Immature natural killer cell (primary cell): ENCODE data around the gene PDCL2. TPM values are rescaled to one million over a fixed set of nuclear protein-coding genes. Genes with fewer than 3 reads are reported as not detected.
"Not testable (repeated sequence)": the region's sequence is repeated elsewhere in the genome, so short reads cannot be mapped to it uniquely, and the experiment has no call there.

ENCODE experiments used
- DNase-seq, 3 donors: peaks; one replicate each; pipeline ENCODE4 v3.0.0; 2022; ENCODE audit warnings: mixed read lengths in 1 of 3
- H3K27ac Mint-ChIP-seq, 6 donors: one replicate each; pipeline ENCODE4 v1.8.0; 2020; ENCODE audit warnings: mixed read lengths in 6 of 6, mild to moderate bottlenecking in 5 of 6, inconsistent platforms in 4 of 6, moderate library complexity in 3 of 6
- H3K27me3 Mint-ChIP-seq, 3 donors: one replicate each; pipeline ENCODE4 v1.8.0; 2020 to 2021; ENCODE audit warnings: low read depth in 3 of 3, mild to moderate bottlenecking in 3 of 3, mixed read lengths in 3 of 3, moderate library complexity in 3 of 3, inconsistent platforms in 1 of 3
- H3K36me3 Mint-ChIP-seq, 3 donors: one replicate each; pipeline ENCODE4 v1.8.0; 2020; ENCODE audit warnings: mixed read lengths in 3 of 3, inconsistent platforms in 2 of 3, mild to moderate bottlenecking in 2 of 3
- H3K4me1 Mint-ChIP-seq, 2 donors: one replicate each; pipeline ENCODE4 v1.8.0; 2020; ENCODE audit warnings: inconsistent platforms in 2 of 2, mild to moderate bottlenecking in 2 of 2, mixed read lengths in 2 of 2, moderate library complexity in 1 of 2
- H3K4me3 Mint-ChIP-seq, 5 donors: one replicate each; pipeline ENCODE4 v1.8.0; 2020; ENCODE audit warnings: mild to moderate bottlenecking in 5 of 5, mixed read lengths in 5 of 5, inconsistent platforms in 3 of 5, moderate library complexity in 3 of 5
- H3K9me3 Mint-ChIP-seq, 6 donors: one replicate each; pipeline ENCODE4 v1.8.0; 2020; ENCODE audit warnings: mild to moderate bottlenecking in 6 of 6, mixed read lengths in 6 of 6, inconsistent platforms in 4 of 6, moderate library complexity in 3 of 6
- polyA plus RNA-seq, 3 donors: library from polyadenylated mRNA; unstranded; fragments of 300-500 nt; fragmentation: Illumina TruSeq; gene quantifications; one replicate each; pipeline ENCODE4 v1.2.3, GENCODE V29; 2021

The PDCL2 gene
- polyA plus RNA-seq, 3 donors from 2014 or later = not detected

- H3K9me3 Mint-ChIP-seq = no peaks in the 10 kb centered on the region
These were observed 20.3 kb upstream of the PDCL2 start for GRCh38 chr4:55612341-55612740.

GRCh38 chr4:55611358-55612059, 19.5 kb upstream of the PDCL2 start:
- Mint-ChIP-seq H3K4me1 (peaks cover 0 to 8% of the 10 kb centered on the region in 2 donors), H3K4me3 (no peak overlapping the region), H3K27me3 (peaks cover 0 to 4% (median 2%) of the 10 kb centered on the region in 3 donors), H3K27ac (no peak overlapping the region), H3K36me3 (no peaks in the 10 kb centered on the region), H3K9me3 (no peaks in the 10 kb centered on the region)
- no peak for DNase-seq

More at GRCh38 chr4:55612341-55612740, 20.3 kb upstream of the PDCL2 start:
- Mint-ChIP-seq H3K36me3 (no peaks in the 10 kb centered on the region), H3K4me1 (peaks cover 0 to 8% of the 10 kb centered on the region in 2 donors), H3K27me3 (peaks cover 2 to 4% (median 2%) of the 10 kb centered on the region in 3 donors), H3K27ac (no peak overlapping the region), H3K4me3 (no peak overlapping the region)
- no peak for DNase-seq

GRCh38 chr4:55610381-55610780, 18.3 kb upstream of the PDCL2 start:
- Mint-ChIP-seq H3K36me3 (no peaks in the 10 kb centered on the region), H3K27ac (no peak overlapping the region), H3K27me3 (peaks cover 0 to 4% (median 2%) of the 10 kb centered on the region in 3 donors), H3K4me1 (peaks cover 0 to 8% of the 10 kb centered on the region in 2 donors), H3K4me3 (no peak overlapping the region), H3K9me3 (no peaks in the 10 kb centered on the region)
- DNase-seq = no peak

GRCh38 chr4:55609393-55609866, 17.4 kb upstream of the PDCL2 start:
- no peak for DNase-seq
- Mint-ChIP-seq H3K27ac (no peak overlapping the region), H3K4me1 (peaks cover 0 to 8% of the 10 kb centered on the region in 2 donors), H3K4me3 (no peak overlapping the region), H3K36me3 (no peaks in the 10 kb centered on the region), H3K9me3 (no peaks in the 10 kb centered on the region), H3K27me3 (peaks cover 2 to 4% (median 2%) of the 10 kb centered on the region in 3 donors)

- DNase-seq = no peak
- H3K27me3 Mint-ChIP-seq = peaks cover under 1 to 4% (median 2%) of the 10 kb centered on the region in 3 donors
- H3K27ac Mint-ChIP-seq = no peak overlapping the region
- peaks cover 0 to 8% of the 10 kb centered on the region in 2 donors for H3K4me1 Mint-ChIP-seq
- H3K9me3 Mint-ChIP-seq = no peaks in the 10 kb centered on the region
- H3K36me3 Mint-ChIP-seq = no peaks in the 10 kb centered on the region
- no peak overlapping the region for H3K4me3 Mint-ChIP-seq
These were observed 16.5 kb upstream of the PDCL2 start for GRCh38 chr4:55608591-55608990.

- Mint-ChIP-seq H3K36me3 (no peaks in the 10 kb centered on the region), H3K4me3 (no peak overlapping the region), H3K27me3 (peaks cover 2 to 4% (median 2%) of the 10 kb centered on the region in 3 donors), H3K9me3 (no peaks in the 10 kb centered on the region), H3K4me1 (peaks cover 0 to 8% of the 10 kb centered on the region in 2 donors), H3K27ac (no peak overlapping the region)
- DNase-seq = no peak
These were observed 13.0 kb upstream of the PDCL2 start for GRCh38 chr4:55604996-55605395.

- H3K27me3 Mint-ChIP-seq = peaks cover 2 to 5% (median 2%) of the 10 kb centered on the region in 3 donors
- H3K9me3 Mint-ChIP-seq = no peaks in the 10 kb centered on the region
- H3K4me3 Mint-ChIP-seq = no peak overlapping the region
- DNase-seq = no peak
- H3K4me1 Mint-ChIP-seq = no peaks in the 10 kb centered on the region
- no peak overlapping the region for H3K27ac Mint-ChIP-seq
- no peaks in the 10 kb centered on the region for H3K36me3 Mint-ChIP-seq
These were observed 8.6 kb upstream of the PDCL2 start for GRCh38 chr4:55600640-55601039.

GRCh38 chr4:55598641-55599040, 6.6 kb upstream of the PDCL2 start:
- Mint-ChIP-seq H3K9me3 (no peaks in the 10 kb centered on the region), H3K27ac (no peak overlapping the region), H3K4me1 (no peaks in the 10 kb centered on the region), H3K4me3 (no peak overlapping the region), H3K27me3 (peaks cover 0 to 9% (median 2%) of the 10 kb centered on the region in 3 donors), H3K36me3 (no peaks in the 10 kb centered on the region)
- no peak for DNase-seq

GRCh38 chr4:55588160-55588559, 3.9 kb downstream of the PDCL2 start:
- Mint-ChIP-seq H3K27me3 (peaks cover 0 to 6% (median 5%) of the 10 kb centered on the region in 3 donors), H3K4me1 (no peaks in the 10 kb centered on the region), H3K4me3 (no peak overlapping the region), H3K36me3 (no peaks in the 10 kb centered on the region), H3K27ac (no peak overlapping the region), H3K9me3 (peaks cover 0 to 12% (median 5%) of the 10 kb centered on the region in 6 donors)
- no peak for DNase-seq

- not testable (repeated sequence) for H3K27ac Mint-ChIP-seq, H3K4me1 Mint-ChIP-seq, H3K36me3 Mint-ChIP-seq, H3K4me3 Mint-ChIP-seq, H3K27me3 Mint-ChIP-seq, DNase-seq
- H3K9me3 Mint-ChIP-seq = peaks cover 0 to 17% (median 7%) of the 10 kb centered on the region in 6 donors
These were observed 9.3 kb downstream of the PDCL2 start for GRCh38 chr4:55582773-55583172.

- H3K36me3 Mint-ChIP-seq = peaks cover 0 to 8% (median 6%) of the 10 kb centered on the region in 3 donors
- peaks cover 15 to 39% (median 18%) of the 10 kb centered on the region in 6 donors for H3K9me3 Mint-ChIP-seq
- H3K27ac Mint-ChIP-seq = no peak overlapping the region
- H3K4me3 Mint-ChIP-seq = no peak overlapping the region
- DNase-seq = no peak
- no peaks in the 10 kb centered on the region for H3K4me1 Mint-ChIP-seq
- H3K27me3 Mint-ChIP-seq = peaks cover 3 to 9% (median 6%) of the 10 kb centered on the region in 3 donors
These were observed 13.6 kb downstream of the PDCL2 start for GRCh38 chr4:55578341-55579010.

GRCh38 chr4:55575513-55575912, 16.5 kb downstream of the PDCL2 start:
- H3K9me3 Mint-ChIP-seq = peaks cover 15 to 32% (median 16%) of the 10 kb centered on the region in 6 donors
- DNase-seq = no peak

GRCh38 chr4:55574252-55574651, 17.8 kb downstream of the PDCL2 start:
- DNase-seq = no peak
- no peaks in the 10 kb centered on the region for H3K4me1 Mint-ChIP-seq
- H3K9me3 Mint-ChIP-seq = peaks cover 15 to 32% (median 16%) of the 10 kb centered on the region in 6 donors
- no peak overlapping the region for H3K27ac Mint-ChIP-seq
- peaks cover 3 to 6% (median 3%) of the 10 kb centered on the region in 3 donors for H3K27me3 Mint-ChIP-seq
- no peak overlapping the region for H3K4me3 Mint-ChIP-seq
- peaks cover 0 to 8% (median 6%) of the 10 kb centered on the region in 3 donors for H3K36me3 Mint-ChIP-seq

More at GRCh38 chr4:55575513-55575912, 16.5 kb downstream of the PDCL2 start:
- H3K36me3 Mint-ChIP-seq = peaks cover 0 to 8% (median 6%) of the 10 kb centered on the region in 3 donors
- peaks cover 3 to 6% (median 5%) of the 10 kb centered on the region in 3 donors for H3K27me3 Mint-ChIP-seq
- H3K4me3 Mint-ChIP-seq = no peak overlapping the region
- H3K27ac Mint-ChIP-seq = no peak overlapping the region
- H3K4me1 Mint-ChIP-seq = no peaks in the 10 kb centered on the region

GRCh38 chr4:55571806-55572205, 20.2 kb downstream of the PDCL2 start:
- H3K36me3 Mint-ChIP-seq = peaks cover 0 to 8% (median 6%) of the 10 kb centered on the region in 3 donors
- H3K27me3 Mint-ChIP-seq = peaks cover 3 to 6% (median 3%) of the 10 kb centered on the region in 3 donors
- no peak overlapping the region for H3K27ac Mint-ChIP-seq
- DNase-seq = no peak
- H3K4me3 Mint-ChIP-seq = no peak overlapping the region
- H3K9me3 Mint-ChIP-seq = peaks cover 7 to 18% (median 14%) of the 10 kb centered on the region in 6 donors
- no peaks in the 10 kb centered on the region for H3K4me1 Mint-ChIP-seq
